GM19023 (cell line): ENCODE results near the gene NCCRP1.

Experiments
- ATAC-seq: cut with Tn5 transposase; IDR thresholded peaks from one replicate; pipeline ENCODE4 v1.9.1; 2021; ENCODE audit warnings: mild to moderate bottlenecking, moderate library complexity; ENCODE audit not compliant: unreplicated experiment

The NCCRP1 gene

GRCh38 chr19:39196860-39197562, at the start of gene NCCRP1:
NCCRP1 (plus strand) TSS chr19:39196964; CDS start chr19:39196983, 19 bp downstream.
- no peak for ATAC-seq

GRCh38 chr19:39147480-39147879, 49.3 kb upstream of the NCCRP1 start:
- no peak for ATAC-seq

GRCh38 chr19:39148939-39149529, 47.7 kb upstream of the NCCRP1 start:
- no peak for ATAC-seq

GRCh38 chr19:39150235-39150634, 46.5 kb upstream of the NCCRP1 start:
- ATAC-seq, result no peak

- ATAC-seq, result no peak
Measured at GRCh38 chr19:39150807-39151600, 45.8 kb upstream of the NCCRP1 start.

GRCh38 chr19:39152066-39152465, 44.7 kb upstream of the NCCRP1 start:
- no peak for ATAC-seq

- no peak for ATAC-seq
Measured at GRCh38 chr19:39154100-39154628, 42.6 kb upstream of the NCCRP1 start.

GRCh38 chr19:39154629-39155100, 42.1 kb upstream of the NCCRP1 start:
- ATAC-seq, result no peak

GRCh38 chr19:39155114-39155700, 41.6 kb upstream of the NCCRP1 start:
- ATAC-seq, result no peak

- no peak for ATAC-seq
Measured at GRCh38 chr19:39155741-39156140, 41.0 kb upstream of the NCCRP1 start.

GRCh38 chr19:39156326-39157230, 40.2 kb upstream of the NCCRP1 start:
- no peak for ATAC-seq

GRCh38 chr19:39157275-39157996, 39.3 kb upstream of the NCCRP1 start:
- ATAC-seq, result no peak

- ATAC-seq, result no peak
Measured at GRCh38 chr19:39157997-39158389, 38.8 kb upstream of the NCCRP1 start.

GRCh38 chr19:39158646-39159260, 38.0 kb upstream of the NCCRP1 start:
- no peak for ATAC-seq

- ATAC-seq, result no peak
Measured at GRCh38 chr19:39160523-39160861, 36.3 kb upstream of the NCCRP1 start.

- no peak for ATAC-seq
Measured at GRCh38 chr19:39160889-39161672, 35.7 kb upstream of the NCCRP1 start.

- no peak for ATAC-seq
Measured at GRCh38 chr19:39162441-39163043, 34.2 kb upstream of the NCCRP1 start.

- no peak for ATAC-seq
Measured at GRCh38 chr19:39163621-39164020, 33.1 kb upstream of the NCCRP1 start.
